ENCODE measurements around the gene NPPC. TPM values are rescaled to one million over a fixed set of nuclear protein-coding genes. Genes with fewer than 3 reads are reported as not detected.
"Not testable (repeated sequence)": the region's sequence is repeated elsewhere in the genome, so short reads cannot be mapped to it uniquely, and the experiment has no call there.

NPPC gene
- total RNA-seq, 1 donor from 2014 or later = 0.23 TPM

DNA sequence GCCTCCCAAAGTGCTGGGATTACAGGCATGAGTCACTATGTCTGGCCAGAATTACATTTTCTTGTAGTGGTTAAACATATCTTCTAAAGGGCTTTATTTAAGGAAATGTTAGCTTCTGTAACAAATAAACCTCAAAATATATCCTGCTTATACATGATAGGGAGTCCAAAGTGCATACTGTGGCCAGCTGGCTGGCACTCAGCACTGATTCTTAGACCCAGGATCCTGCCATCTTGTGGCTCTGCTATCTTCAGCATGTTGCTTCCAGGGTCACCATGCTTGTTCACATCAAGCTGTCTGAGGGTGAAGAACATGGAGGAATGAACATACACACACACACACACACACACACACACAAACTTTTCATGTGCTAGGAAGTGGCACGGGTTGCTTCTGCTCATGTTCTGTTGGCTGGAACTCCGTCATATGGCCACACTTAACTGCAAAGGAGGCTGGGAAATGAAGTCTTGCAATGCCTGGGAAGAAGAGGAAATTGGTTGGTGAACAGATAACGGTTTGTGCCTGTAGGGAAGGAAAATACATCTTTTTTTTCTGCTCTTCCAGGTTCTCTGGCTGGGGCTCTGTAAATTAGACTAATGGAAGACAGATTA is 40.0 kb downstream of the NPPC start:
- H3K36me3 Mint-ChIP-seq (ENCODE audit: low read depth) = no peaks in the 10 kb centered on the region
- no peaks in the 10 kb centered on the region for H3K9me3 Mint-ChIP-seq
- no peak overlapping the region for H3K27ac Mint-ChIP-seq
- no peaks in the 10 kb centered on the region for H3K4me1 Mint-ChIP-seq (ENCODE audit: low read depth)
- DNase-seq (ENCODE audit: low spot score) = no peak
- intact Hi-C loops (cut with micrococcal nuclease) = no loop called here
- H3K4me3 Mint-ChIP-seq (ENCODE audit: low read depth) = no peak overlapping the region
- peaks cover 13% of the 10 kb centered on the region for H3K27me3 Mint-ChIP-seq (ENCODE audit: low read depth)

DNA sequence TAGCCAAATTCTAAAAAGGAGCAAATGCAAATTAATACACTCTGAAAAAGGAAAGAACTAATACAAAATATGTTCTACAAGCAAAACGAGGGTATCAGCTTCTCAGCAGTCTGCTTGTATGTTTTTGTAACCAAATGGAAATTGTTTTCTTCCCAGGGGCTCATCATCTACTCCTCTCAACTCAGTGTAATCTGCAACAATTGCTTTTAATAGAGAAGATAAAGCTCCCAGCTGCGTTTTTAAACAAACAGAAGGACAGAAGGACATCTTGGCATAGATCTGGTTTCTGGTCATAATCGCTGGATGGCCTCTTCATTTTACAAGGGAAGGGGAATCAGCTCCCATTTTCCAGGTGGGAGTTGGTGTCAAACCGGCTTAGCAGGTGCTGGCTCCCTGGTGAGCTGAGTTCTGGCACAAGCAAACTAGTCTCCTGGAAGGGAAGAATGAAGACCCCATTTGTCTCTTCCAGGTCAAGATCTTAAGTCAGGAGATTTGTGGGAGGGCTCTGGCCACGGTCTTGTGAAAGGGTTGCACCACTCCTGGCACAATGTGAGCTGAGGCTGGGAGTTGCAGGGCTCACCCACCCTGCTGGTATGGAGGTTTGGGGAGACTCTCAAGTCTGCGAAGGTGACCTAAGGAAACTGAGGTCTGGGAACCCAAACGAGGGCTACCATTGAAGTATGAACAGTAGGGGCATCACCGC is 41.6 kb downstream of the NPPC start:
- intact Hi-C loops (cut with micrococcal nuclease) = no loop called here
- H3K27me3 Mint-ChIP-seq (ENCODE audit: low read depth) = peaks cover 13% of the 10 kb centered on the region
- H3K4me3 Mint-ChIP-seq (ENCODE audit: low read depth) = no peak overlapping the region
- DNase-seq (ENCODE audit: low spot score) = no peak
- no peaks in the 10 kb centered on the region for H3K4me1 Mint-ChIP-seq (ENCODE audit: low read depth)
- no peaks in the 10 kb centered on the region for H3K9me3 Mint-ChIP-seq
- no peaks in the 10 kb centered on the region for H3K36me3 Mint-ChIP-seq (ENCODE audit: low read depth)
- no peak overlapping the region for H3K27ac Mint-ChIP-seq

DNA sequence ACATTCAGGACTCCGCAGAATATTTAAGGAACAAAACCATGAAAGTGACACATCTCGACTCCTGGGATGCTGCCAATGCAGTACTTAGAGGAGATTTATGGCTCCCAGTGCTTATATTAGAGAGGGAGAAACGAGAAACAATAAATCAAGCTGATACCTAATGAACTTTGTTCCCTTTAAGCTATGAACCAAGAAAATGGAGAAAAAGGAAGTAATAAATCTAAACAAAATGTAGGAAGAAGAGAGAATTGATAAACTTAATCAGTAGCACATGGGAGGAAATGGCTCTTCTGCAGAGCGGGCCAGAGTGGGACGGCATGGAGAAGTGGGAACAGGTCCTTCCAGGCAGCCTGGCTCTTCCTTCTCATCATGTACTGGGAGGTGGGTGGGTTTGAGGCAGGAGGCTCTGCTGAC is 42.7 kb downstream of the NPPC start:
- Mint-ChIP-seq H3K4me1 (ENCODE audit: low read depth) (no peaks in the 10 kb centered on the region), H3K27me3 (ENCODE audit: low read depth) (peaks cover 13% of the 10 kb centered on the region), H3K4me3 (ENCODE audit: low read depth) (no peak overlapping the region), H3K36me3 (ENCODE audit: low read depth) (no peaks in the 10 kb centered on the region), H3K9me3 (no peaks in the 10 kb centered on the region), H3K27ac (no peak overlapping the region)
- no peak for DNase-seq (ENCODE audit: low spot score)
- intact Hi-C loops (cut with micrococcal nuclease) = no loop called here

DNA sequence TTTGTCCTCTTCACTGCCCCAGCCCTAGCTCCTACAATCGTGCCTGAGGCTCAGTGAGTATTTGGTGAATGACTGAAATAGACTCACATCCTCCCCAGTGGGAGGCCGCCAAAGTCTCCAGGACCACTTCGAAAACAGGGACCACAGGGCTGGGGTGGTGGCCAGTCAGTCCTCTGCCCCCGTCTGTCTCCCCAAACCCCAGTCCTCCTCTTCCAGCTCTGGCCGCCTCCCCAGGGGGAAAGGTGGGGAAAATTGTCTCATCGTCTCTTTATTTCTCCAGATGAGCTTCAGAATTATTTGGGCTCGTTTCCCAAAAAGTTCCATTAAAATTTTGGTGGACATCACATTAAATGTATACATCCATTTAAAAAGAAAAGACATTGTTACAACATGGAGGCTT is 43.5 kb downstream of the NPPC start:
- Mint-ChIP-seq H3K4me1 (ENCODE audit: low read depth) (no peaks in the 10 kb centered on the region), H3K27me3 (ENCODE audit: low read depth) (peaks cover 13% of the 10 kb centered on the region), H3K4me3 (ENCODE audit: low read depth) (no peak overlapping the region), H3K9me3 (no peaks in the 10 kb centered on the region), H3K27ac (no peak overlapping the region), H3K36me3 (ENCODE audit: low read depth) (no peaks in the 10 kb centered on the region)
- intact Hi-C loops (cut with micrococcal nuclease) = no loop called here
- no peak for DNase-seq (ENCODE audit: low spot score)

DNA sequence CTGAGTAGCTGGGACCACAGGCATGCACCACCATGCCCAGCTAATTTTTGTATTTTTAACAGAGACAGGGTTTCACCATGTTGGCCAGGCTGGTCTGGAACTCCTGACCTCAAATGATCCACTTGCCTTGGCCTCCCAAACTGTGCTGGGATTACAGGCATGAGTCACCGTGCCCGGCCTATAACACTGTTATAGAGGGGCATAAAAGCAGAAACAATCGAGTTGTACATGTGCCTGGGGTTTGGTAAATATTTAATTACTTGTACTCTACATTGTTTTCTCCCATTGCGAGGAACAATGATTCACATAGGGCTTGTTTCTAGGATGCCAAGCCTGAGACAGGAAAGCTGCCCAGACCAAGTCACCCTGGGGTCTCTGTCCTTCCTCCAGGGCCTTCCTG is 45.8 kb downstream of the NPPC start:
- peaks cover 12% of the 10 kb centered on the region for H3K27me3 Mint-ChIP-seq (ENCODE audit: low read depth)

DNA sequence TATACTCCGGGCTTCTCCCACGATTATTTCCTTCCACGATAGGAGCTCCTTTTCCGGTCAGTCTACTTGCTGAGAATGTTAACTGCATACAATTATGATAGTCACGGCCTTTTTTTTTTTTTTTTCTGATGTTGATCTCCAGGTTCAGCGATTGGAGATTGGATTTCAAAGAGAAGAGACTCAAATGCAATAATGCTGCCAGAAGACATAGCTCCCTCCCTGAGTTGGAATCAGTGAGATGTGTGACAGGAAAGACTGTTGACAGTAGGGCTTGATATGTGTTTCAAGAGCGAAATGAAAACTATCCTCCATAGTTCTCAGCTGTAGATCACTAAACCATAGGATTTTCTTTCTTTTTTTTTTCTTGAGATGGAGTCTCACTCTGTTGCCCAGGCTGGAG is 47.0 kb downstream of the NPPC start:
- Mint-ChIP-seq H3K27ac (no peak overlapping the region), H3K9me3 (no peaks in the 10 kb centered on the region), H3K36me3 (ENCODE audit: low read depth) (no peaks in the 10 kb centered on the region), H3K27me3 (ENCODE audit: low read depth) (peaks cover 8% of the 10 kb centered on the region), H3K4me1 (ENCODE audit: low read depth) (no peaks in the 10 kb centered on the region), H3K4me3 (ENCODE audit: low read depth) (no peak overlapping the region)
- no peak for DNase-seq (ENCODE audit: low spot score)
- intact Hi-C loops (cut with micrococcal nuclease) = no loop called here

More for the DNA sequence above, 45.8 kb downstream of the NPPC start:
- H3K27ac Mint-ChIP-seq; intact Hi-C loops (cut with micrococcal nuclease); H3K9me3 Mint-ChIP-seq; H3K36me3 Mint-ChIP-seq (ENCODE audit: low read depth); H3K4me3 Mint-ChIP-seq (ENCODE audit: low read depth); H3K4me1 Mint-ChIP-seq (ENCODE audit: low read depth); DNase-seq (ENCODE audit: low spot score): not testable (repeated sequence)

DNA sequence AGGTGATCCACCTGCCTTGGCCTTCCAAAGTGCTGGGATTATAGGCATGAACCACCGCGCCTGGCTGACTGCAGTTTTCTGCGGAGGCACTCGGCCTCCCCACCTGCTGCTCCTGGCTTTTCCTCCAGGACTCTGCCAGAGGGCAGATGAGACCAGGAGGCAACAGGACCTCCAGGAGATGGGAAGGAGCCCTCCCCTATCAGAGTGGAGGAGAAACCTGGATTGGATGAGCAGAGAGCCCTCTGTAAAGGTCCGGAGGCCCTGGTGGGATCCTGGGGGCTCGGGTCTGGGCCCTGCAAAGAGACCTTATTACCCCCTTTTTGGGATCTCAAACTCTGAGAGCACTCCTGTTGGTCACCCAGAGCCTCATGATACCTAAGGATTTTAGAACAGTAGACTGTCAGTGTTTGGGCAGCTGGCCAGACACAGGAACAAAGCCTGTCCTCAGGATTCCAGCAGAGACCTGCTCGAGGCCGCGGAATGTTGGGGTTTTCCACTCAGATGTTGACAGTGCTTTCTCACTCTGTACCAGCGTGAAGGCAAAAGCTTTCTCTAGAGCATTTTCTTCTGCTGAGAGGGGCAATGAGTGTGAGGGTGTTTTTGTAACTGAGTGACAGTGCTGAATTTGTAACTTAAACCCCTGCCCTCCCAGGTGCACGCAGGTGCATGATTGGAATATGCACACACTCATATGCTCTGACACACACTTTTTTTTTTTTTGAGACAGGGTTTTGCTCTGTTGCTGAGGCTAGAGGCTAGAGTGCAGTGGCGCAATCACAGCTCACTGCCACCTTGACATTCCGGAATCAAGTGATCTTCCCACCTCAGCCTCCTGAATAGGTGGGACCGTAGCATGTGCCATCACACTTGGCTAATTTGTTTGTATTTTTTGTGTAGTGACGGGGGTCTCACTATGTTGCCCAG is 48.4 kb downstream of the NPPC start:
- no peak for DNase-seq (ENCODE audit: low spot score)
- Mint-ChIP-seq H3K27ac (no peak overlapping the region), H3K27me3 (ENCODE audit: low read depth) (peaks cover 4% of the 10 kb centered on the region), H3K4me3 (ENCODE audit: low read depth) (no peak overlapping the region), H3K9me3 (no peaks in the 10 kb centered on the region), H3K36me3 (ENCODE audit: low read depth) (no peaks in the 10 kb centered on the region), H3K4me1 (ENCODE audit: low read depth) (no peaks in the 10 kb centered on the region)
- intact Hi-C loops (cut with micrococcal nuclease) = no loop called here

DNA sequence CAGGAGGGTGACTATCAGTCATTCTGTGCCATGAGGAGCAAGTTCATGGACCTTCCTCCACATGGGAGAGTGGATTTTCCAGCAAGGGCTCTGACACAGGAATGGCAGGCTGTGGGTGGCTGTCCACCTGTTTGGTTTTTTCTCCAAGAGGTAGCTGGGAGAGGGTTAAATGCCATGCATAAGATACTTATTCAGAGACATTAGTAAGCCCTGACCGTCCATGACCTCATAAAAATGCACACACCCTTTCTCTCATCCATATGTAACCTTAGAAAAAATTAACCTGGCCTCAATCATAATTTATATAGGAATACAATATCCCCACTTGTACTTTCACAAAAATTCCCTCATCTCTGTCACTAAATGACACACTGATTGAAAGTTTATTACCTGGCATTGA is 51.3 kb downstream of the NPPC start:
- no peaks in the 10 kb centered on the region for H3K4me1 Mint-ChIP-seq (ENCODE audit: low read depth)
- DNase-seq (ENCODE audit: low spot score) = no peak
- H3K27ac Mint-ChIP-seq = no peak overlapping the region
- no peaks in the 10 kb centered on the region for H3K36me3 Mint-ChIP-seq (ENCODE audit: low read depth)
- H3K27me3 Mint-ChIP-seq (ENCODE audit: low read depth) = no peaks in the 10 kb centered on the region
- H3K9me3 Mint-ChIP-seq = peaks cover 3% of the 10 kb centered on the region
- intact Hi-C loops (cut with micrococcal nuclease) = no loop called here
- H3K4me3 Mint-ChIP-seq (ENCODE audit: low read depth) = no peak overlapping the region

Other genes with a start within 250 kb of the NPPC start
- 2,151 and 2,259 TPM in 2 replicates for gene PTMA, start 217.9 kb downstream of the NPPC start, total RNA-seq
- 35.5 and 35.6 TPM in 2 replicates for gene PDE6D, start 145.1 kb downstream of the NPPC start, total RNA-seq
- 62.1 and 66.0 TPM in 2 replicates for gene COPS7B, start 140.0 kb downstream of the NPPC start, total RNA-seq
- gene DIS3L2, start 35.3 kb upstream of the NPPC start, total RNA-seq = 30.2 and 33.5 TPM in 2 replicates